Mesendoderm (in vitro differentiated cells): ENCODE results near the gene VWA8.

Experiments
- DNase-seq: peaks from one replicate; pipeline ENCODE4 v3.0.0; 2013
- H2AK5ac ChIP-seq: 2 replicates; pipeline ENCODE4 v1.6.1; 2013; ENCODE audit warnings: low read length, inconsistent platforms
- H2BK120ac ChIP-seq: 2 replicates; pipeline ENCODE4 v1.6.1; 2013; ENCODE audit warnings: low read depth, mild to moderate bottlenecking, low read length, moderate library complexity, mixed read lengths
- H2BK15ac ChIP-seq: replicated peaks from 2 replicates; pipeline ENCODE4 v1.6.1; 2013; ENCODE audit warnings: low read depth, mild to moderate bottlenecking, moderate library complexity
- H2BK5ac ChIP-seq: 2 replicates; pipeline ENCODE4 v1.6.1; 2013; ENCODE audit warnings: low read length, inconsistent platforms
- H3K18ac ChIP-seq: 2 replicates; pipeline ENCODE4 v1.6.1; 2013; ENCODE audit warnings: mild to moderate bottlenecking, low read length, mixed read lengths
- H3K23ac ChIP-seq: one replicate; pipeline ENCODE4 v1.6.1; 2013; ENCODE audit warnings: low read length
- H3K27ac ChIP-seq: 2 replicates; pipeline ENCODE4 v1.5.1; 2013; ENCODE audit warnings: low read depth, mild to moderate bottlenecking, inconsistent platforms, low read length, moderate library complexity
- H3K27me3 ChIP-seq: 2 replicates; pipeline ENCODE4 v1.6.1; 2013; ENCODE audit warnings: low read length, control low read depth, mild to moderate bottlenecking, inconsistent platforms; ENCODE audit not compliant: insufficient read depth, poor library complexity
- H3K36me3 ChIP-seq: 2 replicates; pipeline ENCODE4 v1.6.1; 2013; ENCODE audit warnings: low read length, inconsistent platforms; ENCODE audit not compliant: control insufficient read depth, insufficient read depth
- H3K4ac ChIP-seq: one replicate; pipeline ENCODE4 v1.6.1; 2013; ENCODE audit warnings: low read depth, mild to moderate bottlenecking, low read length, moderate library complexity
- H3K4me1 ChIP-seq: 2 replicates; pipeline ENCODE4 v1.6.1; 2013; ENCODE audit warnings: low read depth, low read length, inconsistent platforms; ENCODE audit not compliant: control insufficient read depth
- H3K4me2 ChIP-seq: 2 replicates; pipeline ENCODE4 v1.6.1; 2013; ENCODE audit warnings: low read length
- H3K4me3 ChIP-seq: 2 replicates; pipeline ENCODE4 v1.5.1; 2013; ENCODE audit warnings: mild to moderate bottlenecking, low read length
- H3K56ac ChIP-seq: one replicate; pipeline ENCODE4 v1.6.1; 2013; ENCODE audit warnings: low read length
- H3K79me1 ChIP-seq: 2 replicates; pipeline ENCODE4 v1.6.1; 2013; ENCODE audit warnings: low read length, inconsistent platforms
- H3K79me2 ChIP-seq: 2 replicates; pipeline ENCODE4 v1.6.1; 2013; ENCODE audit warnings: mild to moderate bottlenecking, low read length; ENCODE audit not compliant: control insufficient read depth, insufficient read depth
- H3K9ac ChIP-seq: 2 replicates; pipeline ENCODE4 v1.6.1; 2013; ENCODE audit warnings: low read length, inconsistent platforms
- H4K5ac ChIP-seq: one replicate; pipeline ENCODE4 v1.6.1; 2013; ENCODE audit warnings: low read length
- H4K8ac ChIP-seq: one replicate; pipeline ENCODE4 v1.6.1; 2013; ENCODE audit warnings: low read depth, mild to moderate bottlenecking, control low read depth, low read length, moderate library complexity
- WGBS: extraction: QIAGEN DNeasy Blood & Tissue Kit; methylation state at CpG from one replicate; pipeline ENCODE4 v1.1.7; 2013; ENCODE audit warnings: low lambda C conversion rate, missing lambda C conversion rate; ENCODE audit not compliant: insufficient coverage; ENCODE audit errors: extremely low coverage; 5-methylcytosine and 5-hydroxymethylcytosine counted together

VWA8 gene

GRCh38 chr13:41548910-41549309, 412.0 kb downstream of the VWA8 start:
- Histone ChIP-seq H3K4me3 (no peak overlapping the region), H3K27ac (no peak overlapping the region), H3K4me1 (no peaks in the 10 kb centered on the region), H3K9ac (no peak overlapping the region), H3K18ac (no peak overlapping the region), H2AK5ac (no peak overlapping the region), H4K5ac (no peak overlapping the region), H2BK15ac (no peak overlapping the region), H2BK5ac (no peak overlapping the region), H3K4me2 (no peak overlapping the region), H4K8ac (no peak overlapping the region), H3K79me2 (no peaks in the 10 kb centered on the region), H3K36me3 (no peaks in the 10 kb centered on the region), H2BK120ac (no peak overlapping the region), H3K23ac (no peak overlapping the region), H3K27me3 (no peaks in the 10 kb centered on the region), H3K79me1 (no peaks in the 10 kb centered on the region), H3K56ac (no peak overlapping the region), H3K4ac (no peak overlapping the region)
- WGBS: no CpG with 5 or more reads among the region's 6 CpGs
- DNase-seq: no peak

GRCh38 chr13:41548031-41548430, 412.9 kb downstream of the VWA8 start:
- Histone ChIP-seq H3K9ac (no peak overlapping the region), H3K18ac (no peak overlapping the region), H2BK15ac (no peak overlapping the region), H3K56ac (no peak overlapping the region), H3K4me1 (no peaks in the 10 kb centered on the region), H3K79me2 (no peaks in the 10 kb centered on the region), H4K5ac (no peak overlapping the region), H3K36me3 (no peaks in the 10 kb centered on the region), H3K4ac (no peak overlapping the region), H3K23ac (no peak overlapping the region), H3K27ac (no peak overlapping the region), H3K79me1 (no peaks in the 10 kb centered on the region), H2BK120ac (no peak overlapping the region), H2AK5ac (no peak overlapping the region), H4K8ac (no peak overlapping the region), H3K4me2 (no peak overlapping the region), H2BK5ac (no peak overlapping the region), H3K27me3 (no peaks in the 10 kb centered on the region), H3K4me3 (no peak overlapping the region)
- no CpG with 5 or more reads among the region's 6 CpGs for WGBS
- no peak for DNase-seq

- Histone ChIP-seq H2BK5ac (no peak overlapping the region), H2AK5ac (no peak overlapping the region), H3K79me2 (no peaks in the 10 kb centered on the region), H3K27ac (no peak overlapping the region), H3K18ac (no peak overlapping the region), H4K5ac (no peak overlapping the region), H2BK15ac (no peak overlapping the region), H3K23ac (no peak overlapping the region), H2BK120ac (no peak overlapping the region), H3K79me1 (no peaks in the 10 kb centered on the region), H3K56ac (no peak overlapping the region), H3K9ac (no peak overlapping the region), H3K4me2 (no peak overlapping the region), H3K4me1 (no peaks in the 10 kb centered on the region), H3K36me3 (no peaks in the 10 kb centered on the region), H3K27me3 (no peaks in the 10 kb centered on the region), H4K8ac (no peak overlapping the region), H3K4ac (no peak overlapping the region), H3K4me3 (no peak overlapping the region)
- no peak for DNase-seq
- WGBS: no CpG with 5 or more reads among the region's 17 CpGs
Observed at GRCh38 chr13:41547251-41548000, 413.5 kb downstream of the VWA8 start.

GRCh38 chr13:41546372-41547190, 414.3 kb downstream of the VWA8 start:
- H3K18ac ChIP-seq: no peak overlapping the region
- H3K56ac ChIP-seq: no peak overlapping the region
- no peak overlapping the region for H2BK15ac ChIP-seq
- WGBS: no CpG with 5 or more reads among the region's 14 CpGs
- no peak overlapping the region for H2AK5ac ChIP-seq
- no peak for DNase-seq
- no peaks in the 10 kb centered on the region for H3K79me1 ChIP-seq
- H3K23ac ChIP-seq: no peak overlapping the region
- H4K5ac ChIP-seq: no peak overlapping the region
- H2BK120ac ChIP-seq: no peak overlapping the region
- no peak overlapping the region for H3K4ac ChIP-seq
- H3K9ac ChIP-seq: no peak overlapping the region
- H2BK5ac ChIP-seq: no peak overlapping the region
- H3K4me1 ChIP-seq: no peaks in the 10 kb centered on the region
- no peaks in the 10 kb centered on the region for H3K36me3 ChIP-seq
- no peaks in the 10 kb centered on the region for H3K27me3 ChIP-seq
- H3K27ac ChIP-seq: no peak overlapping the region
- no peak overlapping the region for H3K4me3 ChIP-seq
- no peak overlapping the region for H4K8ac ChIP-seq
- no peak overlapping the region for H3K4me2 ChIP-seq
- H3K79me2 ChIP-seq: no peaks in the 10 kb centered on the region

GRCh38 chr13:41545432-41545707, 415.5 kb downstream of the VWA8 start:
- H3K27ac ChIP-seq: no peak overlapping the region
- no peak overlapping the region for H3K4me2 ChIP-seq
- no peak overlapping the region for H3K9ac ChIP-seq
- no peak overlapping the region for H2BK15ac ChIP-seq
- H2AK5ac ChIP-seq: no peak overlapping the region
- no CpG with 5 or more reads among the region's 3 CpGs for whole genome bisulfite sequencing
- H2BK5ac ChIP-seq: no peak overlapping the region
- H3K56ac ChIP-seq: no peak overlapping the region
- H3K36me3 ChIP-seq: no peaks in the 10 kb centered on the region
- H3K23ac ChIP-seq: no peak overlapping the region
- no peaks in the 10 kb centered on the region for H3K27me3 ChIP-seq
- no peaks in the 10 kb centered on the region for H3K79me2 ChIP-seq
- H3K4me3 ChIP-seq: no peak overlapping the region
- H4K8ac ChIP-seq: no peak overlapping the region
- no peaks in the 10 kb centered on the region for H3K79me1 ChIP-seq
- no peak overlapping the region for H3K18ac ChIP-seq
- H4K5ac ChIP-seq: no peak overlapping the region
- no peak overlapping the region for H3K4ac ChIP-seq
- DNase-seq: no peak
- no peak overlapping the region for H2BK120ac ChIP-seq
- H3K4me1 ChIP-seq: no peaks in the 10 kb centered on the region
